ENCODE data around the gene TSHZ3. TPM values are rescaled to one million over a fixed set of nuclear protein-coding genes. Genes with fewer than 3 reads are reported as not detected.
A peak's percentile ranks its signal among the peaks of the same experiment; 100 is the strongest.

Gene TSHZ3
- total RNA-seq, 1 experiment from 2014 or later = not detected

GRCh38 chr19:31342926-31343325 lies 6.3 kb downstream of the TSHZ3 start:
- in situ Hi-C loops (cut with HindIII; ENCODE audit: low sequenced_read_pairs) = no loop called here
- DNase-seq (ENCODE audit: low spot score) = no peak

GRCh38 chr19:31340042-31341025 lies 8.9 kb downstream of the TSHZ3 start:
- DNase-seq (ENCODE audit: low spot score) = no peak

GRCh38 chr19:31339411-31339810 lies 9.8 kb downstream of the TSHZ3 start:
- in situ Hi-C loops (cut with HindIII; ENCODE audit: low sequenced_read_pairs) = no loop called here

More at GRCh38 chr19:31340042-31341025, 8.9 kb downstream of the TSHZ3 start:
- in situ Hi-C loops (cut with HindIII; ENCODE audit: low sequenced_read_pairs) = no loop called here

GRCh38 chr19:31338069-31338776 lies 11.0 kb downstream of the TSHZ3 start:
- in situ Hi-C loops (cut with HindIII; ENCODE audit: low sequenced_read_pairs) = no loop called here
- DNase-seq (ENCODE audit: low spot score) = no peak

More at GRCh38 chr19:31339411-31339810, 9.8 kb downstream of the TSHZ3 start:
- no peak for DNase-seq (ENCODE audit: low spot score)

- DNase-seq (ENCODE audit: low spot score) = no peak
Observed at GRCh38 chr19:31337008-31337914, 12.0 kb downstream of the TSHZ3 start.

GRCh38 chr19:31335716-31336115 lies 13.5 kb downstream of the TSHZ3 start:
- in situ Hi-C loops (cut with HindIII; ENCODE audit: low sequenced_read_pairs) = no loop called here
- DNase-seq (ENCODE audit: low spot score) = no peak

More at GRCh38 chr19:31337008-31337914, 12.0 kb downstream of the TSHZ3 start:
- in situ Hi-C loops (cut with HindIII; ENCODE audit: low sequenced_read_pairs) = no loop called here

- in situ Hi-C loops (cut with HindIII; ENCODE audit: low sequenced_read_pairs) = no loop called here
- DNase-seq (ENCODE audit: low spot score) = no peak
Observed at GRCh38 chr19:31334849-31335624, 14.2 kb downstream of the TSHZ3 start.

- in situ Hi-C loops (cut with HindIII; ENCODE audit: low sequenced_read_pairs) = no loop called here
- DNase-seq (ENCODE audit: low spot score) = no peak
Observed at GRCh38 chr19:31334101-31334848, 15.0 kb downstream of the TSHZ3 start.

- in situ Hi-C loops (cut with HindIII; ENCODE audit: low sequenced_read_pairs) = no loop called here
- DNase-seq (ENCODE audit: low spot score) = no peak
Observed at GRCh38 chr19:31332096-31332495, 17.1 kb downstream of the TSHZ3 start.

- DNase-seq (ENCODE audit: low spot score) = peak; percentile 87
- in situ Hi-C loops (cut with HindIII; ENCODE audit: low sequenced_read_pairs) = no loop called here
Observed at GRCh38 chr19:31331536-31331935, 17.7 kb downstream of the TSHZ3 start.

GRCh38 chr19:31330761-31331160 lies 18.5 kb downstream of the TSHZ3 start:
- in situ Hi-C loops (cut with HindIII; ENCODE audit: low sequenced_read_pairs) = no loop called here
- no peak for DNase-seq (ENCODE audit: low spot score)

GRCh38 chr19:31330237-31330636 lies 19.0 kb downstream of the TSHZ3 start:
- in situ Hi-C loops (cut with HindIII; ENCODE audit: low sequenced_read_pairs) = no loop called here
- no peak for DNase-seq (ENCODE audit: low spot score)

- in situ Hi-C loops (cut with HindIII; ENCODE audit: low sequenced_read_pairs) = no loop called here
Observed at GRCh38 chr19:31329819-31330218, 19.4 kb downstream of the TSHZ3 start.

GRCh38 chr19:31328238-31328637 lies 21.0 kb downstream of the TSHZ3 start:
- DNase-seq (ENCODE audit: low spot score) = no peak
- in situ Hi-C loops (cut with HindIII; ENCODE audit: low sequenced_read_pairs) = no loop called here

More at GRCh38 chr19:31329819-31330218, 19.4 kb downstream of the TSHZ3 start:
- DNase-seq (ENCODE audit: low spot score) = no peak

- no peak for DNase-seq (ENCODE audit: low spot score)
- in situ Hi-C loops (cut with HindIII; ENCODE audit: low sequenced_read_pairs) = no loop called here
Observed at GRCh38 chr19:31326329-31327028, 22.8 kb downstream of the TSHZ3 start.

- in situ Hi-C loops (cut with HindIII; ENCODE audit: low sequenced_read_pairs) = no loop called here
- no peak for DNase-seq (ENCODE audit: low spot score)
Observed at GRCh38 chr19:31325342-31325741, 23.9 kb downstream of the TSHZ3 start.

GRCh38 chr19:31319465-31319864 lies 29.8 kb downstream of the TSHZ3 start:
- DNase-seq (ENCODE audit: low spot score) = no peak
- in situ Hi-C loops (cut with HindIII; ENCODE audit: low sequenced_read_pairs) = no loop called here
